Measurements from ENCODE around the gene ATF4. TPM values are rescaled to one million over a fixed set of nuclear protein-coding genes. Genes with fewer than 3 reads are reported as not detected.

ATF4 gene
- total and polyA plus RNA-seq, 2 of the 13 experiments (the other 11 are each of a cell fraction or from before 2014, with no cell fraction given), result 486 to 1,297 TPM

GRCh38 chr22:39528681-39529486, 8.5 kb downstream of the ATF4 start (continued):
- TF ChIP-seq ZNF878 (CRISPR knock-in tag; IDR thresholded peaks at IDR 0.05), result no peak
- no peak for TF ChIP-seq HOMEZ (CRISPR knock-in tag; IDR thresholded peaks at IDR 0.05; ENCODE audit: low read depth)
- no peak for TF ChIP-seq MXD1 (CRISPR knock-in tag; IDR thresholded peaks at IDR 0.05)
- TF ChIP-seq ZNF33B (CRISPR knock-in tag; IDR thresholded peaks at IDR 0.05), result 0 out of 2 replicates have a peak, but pooled peaks have one; percentile 62
- TF ChIP-seq MIER3 (CRISPR knock-in tag; IDR thresholded peaks at IDR 0.05; ENCODE audit: borderline replicate concordance), result peak; percentile 86; the same call in 1 of the 2 replicates
- peak; percentile 47; the same call in 1 of the 2 replicates for TF ChIP-seq ESRRA (CRISPR knock-in tag; IDR thresholded peaks at IDR 0.05; ENCODE audit: low read depth)
- TF ChIP-seq PRDM15 (CRISPR knock-in tag; IDR thresholded peaks at IDR 0.05), result peak; percentile 100
- TF ChIP-seq HIVEP1 (CRISPR knock-in tag; IDR thresholded peaks at IDR 0.05), result no peak; the same call in 1 of the 2 replicates
- TF ChIP-seq ZNF776 (CRISPR knock-in tag; IDR thresholded peaks at IDR 0.05), result peak; percentile 78; the same call in 1 of the 2 replicates
- TF ChIP-seq TCF7L2 (IDR thresholded peaks at IDR 0.05; ENCODE audit: low read depth, low read length), result no peak
- no peak for TF ChIP-seq ZNF337 (CRISPR knock-in tag; IDR thresholded peaks at IDR 0.05; ENCODE audit: borderline replicate concordance, low read depth)
- TF ChIP-seq ZMAT3 (CRISPR knock-in tag; conservative IDR thresholded peaks at IDR 0.05), result peak; percentile 86; the same call in 1 of the 2 replicates
- TF ChIP-seq ZNF275 (CRISPR knock-in tag; IDR thresholded peaks at IDR 0.05; ENCODE audit: borderline replicate concordance), result no peak; the same call in 1 of the 2 replicates
- no peak for TF ChIP-seq MBNL3 (CRISPR knock-in tag; conservative IDR thresholded peaks at IDR 0.05)
- peak; percentile 94 for TF ChIP-seq ZNF580 (CRISPR knock-in tag; IDR thresholded peaks at IDR 0.05; ENCODE audit: borderline replicate concordance, low read depth)

Measured in HepG2 (cell line).